DOHH2 (cell line): ENCODE data around the gene RASSF10.

Source experiments
- H3F3A ChIP-seq: fragments of 200-600 bp; sonication (generic), shearing (Covaris generic); 2 replicates; pipeline ENCODE4 v1.6.0; 2016; ENCODE audit warnings: antibody characterized with exemption, mild to moderate bottlenecking; ENCODE audit not compliant: control insufficient read depth, insufficient read depth
- H3K27ac ChIP-seq: fragments of 200-600 bp; sonication (generic); 2 replicates; pipeline ENCODE4 v1.5.1; 2014; ENCODE audit warnings: low read depth, mild to moderate bottlenecking, low read length, moderate library complexity
- H3K27me3 ChIP-seq: fragments of 200-600 bp; sonication (generic); 2 replicates; pipeline ENCODE4 v1.6.1; 2014; ENCODE audit warnings: mild to moderate bottlenecking, low read length, mixed read lengths; ENCODE audit not compliant: control insufficient read depth
- H3K36me3 ChIP-seq: fragments of 200-600 bp; sonication (generic); 2 replicates; pipeline ENCODE4 v1.6.1; 2014; ENCODE audit warnings: mild to moderate bottlenecking, low read length, moderate library complexity, mixed read lengths; ENCODE audit not compliant: control insufficient read depth
- H3K4me1 ChIP-seq: fragments of 200-600 bp; sonication (generic); 2 replicates; pipeline ENCODE4 v1.6.1; 2014; ENCODE audit warnings: mild to moderate bottlenecking, low read length, mixed read lengths; ENCODE audit not compliant: control insufficient read depth
- H3K4me2 ChIP-seq: fragments of 200-600 bp; sonication (generic); 2 replicates; pipeline ENCODE4 v1.6.0; 2014; ENCODE audit warnings: mild to moderate bottlenecking, low read length, moderate library complexity
- H3K4me3 ChIP-seq: fragments of 200-600 bp; sonication (generic); 2 replicates; pipeline ENCODE4 v1.5.1; 2014; ENCODE audit warnings: mild to moderate bottlenecking, low read length, mixed read lengths
- H3K79me2 ChIP-seq: fragments of 200-600 bp; sonication (generic); 2 replicates; pipeline ENCODE4 v1.6.1; 2014; ENCODE audit warnings: mild to moderate bottlenecking, low read length, mixed read lengths; ENCODE audit not compliant: control insufficient read depth
- H3K9me2 ChIP-seq: fragments of 200-600 bp; sonication (generic); replicated peaks from 2 replicates; pipeline ENCODE4 v1.6.1; 2014; ENCODE audit warnings: mild to moderate bottlenecking, low read length, mixed read lengths; ENCODE audit not compliant: control insufficient read depth
- H3K9me3 ChIP-seq: fragments of 200-600 bp; sonication (generic); 2 replicates; pipeline ENCODE4 v1.6.1; 2014; ENCODE audit warnings: antibody characterized with exemption, low read length, mixed read lengths; ENCODE audit not compliant: control insufficient read depth, insufficient read depth
- H4K20me1 ChIP-seq: fragments of 200-600 bp; sonication (generic); 2 replicates; pipeline ENCODE4 v1.6.0; 2014; ENCODE audit warnings: low read depth, mild to moderate bottlenecking, antibody characterized with exemption, low read length, moderate library complexity; ENCODE audit not compliant: control insufficient read depth, insufficient read depth
- EZH2phosphoT487 ChIP-seq: fragments of 200-600 bp; sonication (generic); IDR thresholded peaks from 2 replicates; pipeline ENCODE4 v1.6.1; 2017; ENCODE audit warnings: borderline replicate concordance, mild to moderate bottlenecking, antibody characterized with exemption, low read length, moderate library complexity, mixed read lengths
- TF ChIP-seq, protein P1 (sequence below): fragments of 200-600 bp; sonication (generic); IDR thresholded peaks from one replicate; pipeline ENCODE4 v1.5.1; 2014; ENCODE audit warnings: antibody characterized with exemption, mild to moderate bottlenecking, low read depth, low read length; ENCODE audit not compliant: poor library complexity, severe bottlenecking

Gene RASSF10

DNA sequence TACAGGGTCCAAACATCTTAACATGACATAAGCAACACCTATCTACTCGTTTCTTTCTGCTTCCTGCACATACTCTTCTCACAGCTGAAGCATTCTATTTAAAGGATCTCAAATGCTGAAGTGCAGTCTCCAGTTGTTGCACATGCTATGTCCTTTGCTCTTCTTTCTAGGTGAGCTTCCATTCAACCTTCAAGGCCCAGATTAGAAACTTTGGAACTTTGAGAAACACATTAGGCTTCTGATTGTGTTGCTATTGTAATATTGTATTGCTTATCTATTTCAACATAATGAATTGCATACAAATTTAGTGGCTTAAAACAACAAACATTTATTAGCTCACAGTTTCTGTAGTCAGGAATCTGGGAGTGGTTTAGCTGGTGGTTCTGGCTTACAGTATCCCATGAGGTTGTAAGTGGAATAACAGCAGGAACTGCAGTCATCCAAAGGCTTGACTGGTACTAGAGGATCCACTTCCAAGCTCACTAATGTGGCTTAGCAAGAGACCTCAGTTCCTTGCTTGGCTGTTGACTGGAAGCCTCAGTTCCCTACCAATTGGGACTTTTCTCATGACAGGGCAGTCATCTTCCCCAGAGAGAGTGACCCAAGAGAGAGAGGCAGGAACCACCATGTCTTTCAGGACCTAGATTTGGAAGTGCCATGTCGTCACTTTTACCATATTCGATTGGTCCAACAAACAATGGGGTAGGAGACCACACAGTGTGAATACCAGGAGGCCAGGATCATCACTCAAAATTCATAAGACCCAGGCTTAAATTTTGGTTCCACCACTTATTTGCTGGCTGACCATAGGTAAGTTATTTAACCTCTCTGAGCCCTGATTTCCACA, 27.2 kb upstream of the RASSF10 start:
- Histone ChIP-seq H3K4me3 (no peak overlapping the region), H3K4me2 (no peak overlapping the region), H3K4me1 (no peaks in the 10 kb centered on the region), H3K27me3 (no peaks in the 10 kb centered on the region), H3K79me2 (no peaks in the 10 kb centered on the region), H3K27ac (no peak overlapping the region), H3F3A (no peaks in the 10 kb centered on the region), H3K36me3 (no peaks in the 10 kb centered on the region), H4K20me1 (no peaks in the 10 kb centered on the region), H3K9me2 (no peaks in the 10 kb centered on the region), H3K9me3 (no peaks in the 10 kb centered on the region)
- TF ChIP-seq EZH2phosphoT487, result no peak

DNA sequence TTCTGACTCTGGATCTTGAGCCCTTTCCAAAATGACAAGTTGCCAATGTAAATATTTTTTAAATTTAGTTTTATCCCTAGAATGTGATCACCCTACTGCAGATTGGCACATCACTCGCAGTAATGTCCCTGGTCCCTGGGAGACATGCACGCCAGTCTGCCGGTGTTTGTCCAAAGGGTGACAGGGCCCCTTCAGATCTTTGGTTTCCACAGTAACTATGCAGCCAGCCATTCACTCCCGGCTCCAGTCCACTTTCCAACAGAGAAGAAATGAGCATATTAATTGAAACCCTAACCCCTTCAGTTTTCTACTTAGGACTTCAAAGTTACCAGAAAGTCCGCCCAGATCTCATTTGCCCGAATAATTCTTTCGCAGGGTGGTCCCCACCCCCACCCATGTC, 25.8 kb upstream of the RASSF10 start:
- H3K79me2 ChIP-seq, result no peaks in the 10 kb centered on the region
- H3K27me3 ChIP-seq, result no peaks in the 10 kb centered on the region
- H3K4me1 ChIP-seq, result no peaks in the 10 kb centered on the region
- TF ChIP-seq, protein P1, sequence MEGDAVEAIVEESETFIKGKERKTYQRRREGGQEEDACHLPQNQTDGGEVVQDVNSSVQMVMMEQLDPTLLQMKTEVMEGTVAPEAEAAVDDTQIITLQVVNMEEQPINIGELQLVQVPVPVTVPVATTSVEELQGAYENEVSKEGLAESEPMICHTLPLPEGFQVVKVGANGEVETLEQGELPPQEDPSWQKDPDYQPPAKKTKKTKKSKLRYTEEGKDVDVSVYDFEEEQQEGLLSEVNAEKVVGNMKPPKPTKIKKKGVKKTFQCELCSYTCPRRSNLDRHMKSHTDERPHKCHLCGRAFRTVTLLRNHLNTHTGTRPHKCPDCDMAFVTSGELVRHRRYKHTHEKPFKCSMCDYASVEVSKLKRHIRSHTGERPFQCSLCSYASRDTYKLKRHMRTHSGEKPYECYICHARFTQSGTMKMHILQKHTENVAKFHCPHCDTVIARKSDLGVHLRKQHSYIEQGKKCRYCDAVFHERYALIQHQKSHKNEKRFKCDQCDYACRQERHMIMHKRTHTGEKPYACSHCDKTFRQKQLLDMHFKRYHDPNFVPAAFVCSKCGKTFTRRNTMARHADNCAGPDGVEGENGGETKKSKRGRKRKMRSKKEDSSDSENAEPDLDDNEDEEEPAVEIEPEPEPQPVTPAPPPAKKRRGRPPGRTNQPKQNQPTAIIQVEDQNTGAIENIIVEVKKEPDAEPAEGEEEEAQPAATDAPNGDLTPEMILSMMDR, result no peak
- no peak for TF ChIP-seq EZH2phosphoT487
- no peak overlapping the region for H3K4me2 ChIP-seq
- H3K4me3 ChIP-seq, result no peak overlapping the region
- H3K36me3 ChIP-seq, result no peaks in the 10 kb centered on the region
- H3K9me2 ChIP-seq, result no peaks in the 10 kb centered on the region
- no peaks in the 10 kb centered on the region for H3F3A ChIP-seq
- no peaks in the 10 kb centered on the region for H4K20me1 ChIP-seq
- H3K9me3 ChIP-seq, result no peaks in the 10 kb centered on the region
- no peak overlapping the region for H3K27ac ChIP-seq

DNA sequence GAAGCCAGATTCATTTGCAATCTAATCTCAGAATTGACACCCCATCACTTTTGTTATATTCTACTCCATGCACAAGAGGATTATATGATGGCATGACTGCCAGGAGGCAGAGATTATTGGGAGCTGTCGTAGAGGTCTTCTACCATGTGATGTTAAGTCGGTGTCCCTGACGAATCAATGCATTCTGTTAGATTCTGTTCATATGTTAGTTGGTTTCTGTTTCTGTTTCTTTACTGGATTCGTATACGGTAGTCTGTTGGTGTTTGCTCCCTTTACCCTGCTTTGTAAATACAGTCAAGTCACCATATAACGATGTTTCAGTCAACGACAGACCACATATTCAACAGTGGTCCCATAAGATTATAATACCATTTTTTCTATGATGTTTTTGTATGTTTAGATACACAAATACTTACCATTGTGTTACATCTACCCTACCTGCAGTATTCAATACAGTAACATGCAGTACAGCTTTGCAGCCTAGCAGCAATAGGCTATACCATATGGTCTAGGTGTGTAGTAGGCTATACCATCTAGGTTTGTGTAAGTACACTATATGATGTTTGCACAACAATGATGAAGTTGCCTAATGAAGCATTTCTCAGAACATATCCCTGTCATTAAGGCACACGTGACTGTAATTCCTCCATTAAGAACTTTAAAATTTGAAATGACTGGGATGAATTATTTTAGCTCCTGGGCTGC, 22.8 kb upstream of the RASSF10 start:
- Histone ChIP-seq H3K36me3 (no peaks in the 10 kb centered on the region), H3K27ac (no peak overlapping the region), H3F3A (no peaks in the 10 kb centered on the region), H3K4me1 (no peaks in the 10 kb centered on the region), H3K9me2 (no peaks in the 10 kb centered on the region), H3K9me3 (no peaks in the 10 kb centered on the region), H4K20me1 (no peaks in the 10 kb centered on the region), H3K79me2 (no peaks in the 10 kb centered on the region), H3K27me3 (no peaks in the 10 kb centered on the region), H3K4me2 (no peak overlapping the region), H3K4me3 (no peak overlapping the region)
- no peak for TF ChIP-seq EZH2phosphoT487
- TF ChIP-seq, protein P1, result no peak
